ENCODE data around the gene ATAD3A. TPM values are rescaled to one million over a fixed set of nuclear protein-coding genes. Genes with fewer than 3 reads are reported as not detected.

The ATAD3A gene
- polyA plus RNA-seq, 1 donor from 2014 or later = 30.3 TPM

DNA sequence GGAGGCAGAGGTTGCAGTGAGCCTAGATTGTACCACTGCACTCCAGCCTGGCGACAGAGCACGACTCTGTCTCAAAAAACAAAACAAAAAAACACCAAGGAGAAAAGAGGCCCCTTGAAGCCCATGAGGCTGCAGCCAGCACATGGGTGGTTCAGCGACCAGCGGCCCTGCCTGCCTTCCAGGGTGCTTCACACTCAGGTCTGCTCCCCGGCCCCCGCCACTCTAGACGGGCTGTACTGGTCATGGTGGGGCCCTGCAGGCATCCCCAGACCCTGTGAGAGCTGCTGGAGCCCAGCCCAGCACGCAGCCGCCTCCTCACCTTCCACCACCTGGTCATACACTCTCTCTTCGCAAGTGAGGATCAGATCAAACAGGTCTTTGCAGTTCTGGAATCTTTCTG lies 32.6 kb downstream of the ATAD3A start:
- H3K4me2 ChIP-seq (ENCODE audit: low read length) = no peak overlapping the region
- H3K27me3 ChIP-seq (ENCODE audit: insufficient read depth, low read depth, low read length) = no peaks in the 10 kb centered on the region
- no peaks in the 10 kb centered on the region for H3K79me2 ChIP-seq (replicated peaks; ENCODE audit: insufficient read depth, low read length)
- H3K9me2 ChIP-seq (ENCODE audit: insufficient read depth, low read length) = no peaks in the 10 kb centered on the region
- TF ChIP-seq EZH2 (IDR thresholded peaks at IDR 0.05; ENCODE audit: borderline replicate concordance, insufficient read depth, low read length, poor library complexity, severe bottlenecking) = no peak
- TF ChIP-seq RAD21 (conservative IDR thresholded peaks at IDR 0.05) = no peak
- no peak for TF ChIP-seq TAF1 (IDR thresholded peaks at IDR 0.05; ENCODE audit: low read depth)
- no peak for TF ChIP-seq SMC3 (conservative IDR thresholded peaks at IDR 0.05; ENCODE audit: poor library complexity)
- TF ChIP-seq, protein P1, sequence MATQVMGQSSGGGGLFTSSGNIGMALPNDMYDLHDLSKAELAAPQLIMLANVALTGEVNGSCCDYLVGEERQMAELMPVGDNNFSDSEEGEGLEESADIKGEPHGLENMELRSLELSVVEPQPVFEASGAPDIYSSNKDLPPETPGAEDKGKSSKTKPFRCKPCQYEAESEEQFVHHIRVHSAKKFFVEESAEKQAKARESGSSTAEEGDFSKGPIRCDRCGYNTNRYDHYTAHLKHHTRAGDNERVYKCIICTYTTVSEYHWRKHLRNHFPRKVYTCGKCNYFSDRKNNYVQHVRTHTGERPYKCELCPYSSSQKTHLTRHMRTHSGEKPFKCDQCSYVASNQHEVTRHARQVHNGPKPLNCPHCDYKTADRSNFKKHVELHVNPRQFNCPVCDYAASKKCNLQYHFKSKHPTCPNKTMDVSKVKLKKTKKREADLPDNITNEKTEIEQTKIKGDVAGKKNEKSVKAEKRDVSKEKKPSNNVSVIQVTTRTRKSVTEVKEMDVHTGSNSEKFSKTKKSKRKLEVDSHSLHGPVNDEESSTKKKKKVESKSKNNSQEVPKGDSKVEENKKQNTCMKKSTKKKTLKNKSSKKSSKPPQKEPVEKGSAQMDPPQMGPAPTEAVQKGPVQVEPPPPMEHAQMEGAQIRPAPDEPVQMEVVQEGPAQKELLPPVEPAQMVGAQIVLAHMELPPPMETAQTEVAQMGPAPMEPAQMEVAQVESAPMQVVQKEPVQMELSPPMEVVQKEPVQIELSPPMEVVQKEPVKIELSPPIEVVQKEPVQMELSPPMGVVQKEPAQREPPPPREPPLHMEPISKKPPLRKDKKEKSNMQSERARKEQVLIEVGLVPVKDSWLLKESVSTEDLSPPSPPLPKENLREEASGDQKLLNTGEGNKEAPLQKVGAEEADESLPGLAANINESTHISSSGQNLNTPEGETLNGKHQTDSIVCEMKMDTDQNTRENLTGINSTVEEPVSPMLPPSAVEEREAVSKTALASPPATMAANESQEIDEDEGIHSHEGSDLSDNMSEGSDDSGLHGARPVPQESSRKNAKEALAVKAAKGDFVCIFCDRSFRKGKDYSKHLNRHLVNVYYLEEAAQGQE (IDR thresholded peaks at IDR 0.05; ENCODE audit: borderline replicate concordance) = no peak
- no peak for TF ChIP-seq POLR2AphosphoS5 (IDR thresholded peaks at IDR 0.05)
- TF ChIP-seq MXI1 (conservative IDR thresholded peaks at IDR 0.05; ENCODE audit: poor library complexity, severe bottlenecking) = no peak
- no peak for TF ChIP-seq EP300 (conservative IDR thresholded peaks at IDR 0.05; ENCODE audit: poor library complexity, severe bottlenecking)
- TF ChIP-seq, protein P2, sequence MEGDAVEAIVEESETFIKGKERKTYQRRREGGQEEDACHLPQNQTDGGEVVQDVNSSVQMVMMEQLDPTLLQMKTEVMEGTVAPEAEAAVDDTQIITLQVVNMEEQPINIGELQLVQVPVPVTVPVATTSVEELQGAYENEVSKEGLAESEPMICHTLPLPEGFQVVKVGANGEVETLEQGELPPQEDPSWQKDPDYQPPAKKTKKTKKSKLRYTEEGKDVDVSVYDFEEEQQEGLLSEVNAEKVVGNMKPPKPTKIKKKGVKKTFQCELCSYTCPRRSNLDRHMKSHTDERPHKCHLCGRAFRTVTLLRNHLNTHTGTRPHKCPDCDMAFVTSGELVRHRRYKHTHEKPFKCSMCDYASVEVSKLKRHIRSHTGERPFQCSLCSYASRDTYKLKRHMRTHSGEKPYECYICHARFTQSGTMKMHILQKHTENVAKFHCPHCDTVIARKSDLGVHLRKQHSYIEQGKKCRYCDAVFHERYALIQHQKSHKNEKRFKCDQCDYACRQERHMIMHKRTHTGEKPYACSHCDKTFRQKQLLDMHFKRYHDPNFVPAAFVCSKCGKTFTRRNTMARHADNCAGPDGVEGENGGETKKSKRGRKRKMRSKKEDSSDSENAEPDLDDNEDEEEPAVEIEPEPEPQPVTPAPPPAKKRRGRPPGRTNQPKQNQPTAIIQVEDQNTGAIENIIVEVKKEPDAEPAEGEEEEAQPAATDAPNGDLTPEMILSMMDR (IDR thresholded peaks at IDR 0.05; ENCODE audit: poor library complexity, severe bottlenecking) = no peak
- H3K9ac ChIP-seq (ENCODE audit: low read length) = no peak overlapping the region
- no peaks in the 10 kb centered on the region for H4K20me1 ChIP-seq (ENCODE audit: insufficient read depth)
- H3K27ac ChIP-seq (ENCODE audit: low read length) = no peak overlapping the region
- no peaks in the 10 kb centered on the region for H3F3A ChIP-seq (ENCODE audit: insufficient read depth, low read length, poor library complexity, severe bottlenecking)
- no peak overlapping the region for H2AFZ ChIP-seq (ENCODE audit: low read depth, low read length)
- H3K4me3 ChIP-seq (ENCODE audit: low read length) = no peak overlapping the region
- no peaks in the 10 kb centered on the region for H3K9me3 ChIP-seq (ENCODE audit: low read length)
- no peaks in the 10 kb centered on the region for H3K36me3 ChIP-seq (ENCODE audit: insufficient read depth, low read length)

DNA sequence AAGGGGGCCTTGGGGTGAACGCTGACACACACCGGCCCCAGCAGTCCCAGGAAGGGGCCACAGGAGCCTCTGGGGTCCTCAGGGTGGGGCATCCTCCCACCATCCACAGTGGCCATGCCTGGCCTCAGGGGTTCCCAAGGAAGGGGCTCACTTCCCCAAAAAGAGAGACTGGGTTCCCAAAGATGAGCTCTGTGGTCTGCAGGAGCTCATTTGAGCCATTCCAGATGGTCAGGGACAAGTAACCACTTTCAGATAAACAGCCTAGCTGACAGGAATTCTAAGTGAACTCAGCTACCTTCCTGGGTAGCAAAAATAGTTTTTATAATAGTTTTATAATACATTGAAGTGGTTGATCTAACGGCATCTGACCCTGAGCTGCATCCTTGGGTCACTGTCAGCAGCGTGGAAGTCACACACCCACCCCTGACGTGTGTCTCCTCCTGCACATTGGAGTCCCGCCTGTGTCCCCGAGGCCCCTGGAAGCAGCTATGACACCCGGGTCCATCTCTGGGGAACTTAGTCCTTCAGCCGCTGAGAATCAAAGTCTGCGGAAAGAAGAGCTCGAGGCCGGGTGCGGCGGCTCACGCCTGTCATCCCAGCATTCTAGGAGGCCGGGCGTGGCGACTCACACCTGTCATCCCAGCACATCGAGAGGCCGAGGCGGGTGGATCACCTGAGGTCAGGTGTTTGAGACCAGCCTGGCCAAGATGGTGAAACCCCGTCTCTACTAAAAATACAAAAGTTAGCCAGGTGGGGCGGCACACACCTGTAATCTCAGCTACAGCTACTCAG lies 34.2 kb downstream of the ATAD3A start:
- no peaks in the 10 kb centered on the region for H3K27me3 ChIP-seq (ENCODE audit: insufficient read depth, low read depth, low read length)
- H3K27ac ChIP-seq (ENCODE audit: low read length) = no peak overlapping the region
- H3K36me3 ChIP-seq (ENCODE audit: insufficient read depth, low read length) = no peaks in the 10 kb centered on the region
- no peak overlapping the region for H3K4me2 ChIP-seq (ENCODE audit: low read length)
- H3K4me3 ChIP-seq (ENCODE audit: low read length) = no peak overlapping the region
- H3K9me3 ChIP-seq (ENCODE audit: low read length) = no peaks in the 10 kb centered on the region
- H2AFZ ChIP-seq (ENCODE audit: low read depth, low read length) = no peak overlapping the region
- TF ChIP-seq TAF1 (IDR thresholded peaks at IDR 0.05; ENCODE audit: low read depth) (no peak), MXI1 (conservative IDR thresholded peaks at IDR 0.05; ENCODE audit: poor library complexity, severe bottlenecking) (no peak), SMC3 (conservative IDR thresholded peaks at IDR 0.05; ENCODE audit: poor library complexity) (no peak), RAD21 (conservative IDR thresholded peaks at IDR 0.05) (no peak), EP300 (conservative IDR thresholded peaks at IDR 0.05; ENCODE audit: poor library complexity, severe bottlenecking) (no peak), POLR2AphosphoS5 (IDR thresholded peaks at IDR 0.05) (no peak), EZH2 (IDR thresholded peaks at IDR 0.05; ENCODE audit: borderline replicate concordance, insufficient read depth, low read length, poor library complexity, severe bottlenecking) (no peak)
- TF ChIP-seq, protein P2 (IDR thresholded peaks at IDR 0.05; ENCODE audit: poor library complexity, severe bottlenecking) = no peak
- TF ChIP-seq, protein P1 (IDR thresholded peaks at IDR 0.05; ENCODE audit: borderline replicate concordance) = no peak
- no peaks in the 10 kb centered on the region for H4K20me1 ChIP-seq (ENCODE audit: insufficient read depth)
- H3K9ac ChIP-seq (ENCODE audit: low read length) = no peak overlapping the region
- H3K9me2 ChIP-seq (ENCODE audit: insufficient read depth, low read length) = no peaks in the 10 kb centered on the region
- H3F3A ChIP-seq (ENCODE audit: insufficient read depth, low read length, poor library complexity, severe bottlenecking) = no peaks in the 10 kb centered on the region
- no peaks in the 10 kb centered on the region for H3K79me2 ChIP-seq (replicated peaks; ENCODE audit: insufficient read depth, low read length)
